Sigmoid colon (tissue), 4 donors: ENCODE results near the gene SAP30.

Experiments used
- EP300 ChIP-seq, 4 donors: sonication (generic); formaldehyde crosslinking; IDR thresholded peaks; one replicate each; pipeline ENCODE4 v1.6.1; 2017; ENCODE audit warnings: antibody characterized with exemption in 4 of 4
- POLR2A ChIP-seq, 2 donors: fragments of 450-650 bp; IDR thresholded peaks; one replicate each; pipeline ENCODE4 v1.6.1; 2016; ENCODE audit warnings: antibody characterized with exemption in 2 of 2, mild to moderate bottlenecking in 2 of 2, moderate library complexity in 2 of 2
- POLR2AphosphoS5 ChIP-seq, 4 donors: sonication (generic); formaldehyde crosslinking; IDR thresholded peaks; one replicate each; pipeline ENCODE4 v1.6.1; 2017; ENCODE audit warnings: antibody characterized with exemption in 4 of 4
- TF ChIP-seq, protein P1 (sequence below), 4 experiments: fragments of 450-650 bp in 3 of 4; fragments of 200-600 bp in 1 of 4; IDR thresholded peaks; one replicate each; pipeline ENCODE4 v1.5.1; 2016 to 2019; ENCODE audit warnings: antibody characterized with exemption in 4 of 4, mild to moderate bottlenecking in 3 of 4, moderate library complexity in 2 of 4

DNA sequence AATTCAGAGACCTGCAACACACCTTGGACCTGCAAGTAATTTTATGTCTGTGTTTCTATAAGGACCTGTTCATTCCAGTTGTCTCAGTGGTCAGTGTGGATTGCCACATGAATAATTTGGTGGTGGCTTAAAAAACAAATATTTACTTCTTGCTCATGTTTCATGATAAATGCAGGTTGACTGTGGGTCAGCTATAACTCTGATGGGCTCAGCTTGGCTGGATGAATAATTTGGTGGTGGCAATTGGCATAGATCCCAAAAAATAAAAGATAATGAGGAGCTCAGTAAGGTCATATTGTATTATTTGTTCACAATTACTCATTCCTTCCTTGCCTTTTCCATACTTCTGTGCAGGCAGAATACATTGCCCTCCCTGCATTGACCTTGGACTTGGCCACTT lies 47.1 kb downstream of the SAP30 start:
- TF ChIP-seq POLR2A (IDR thresholded peaks at IDR 0.05) (no peak), POLR2AphosphoS5 (IDR thresholded peaks at IDR 0.05) (no peak), EP300 (IDR thresholded peaks at IDR 0.05) (no peak)
- TF ChIP-seq, protein P1, sequence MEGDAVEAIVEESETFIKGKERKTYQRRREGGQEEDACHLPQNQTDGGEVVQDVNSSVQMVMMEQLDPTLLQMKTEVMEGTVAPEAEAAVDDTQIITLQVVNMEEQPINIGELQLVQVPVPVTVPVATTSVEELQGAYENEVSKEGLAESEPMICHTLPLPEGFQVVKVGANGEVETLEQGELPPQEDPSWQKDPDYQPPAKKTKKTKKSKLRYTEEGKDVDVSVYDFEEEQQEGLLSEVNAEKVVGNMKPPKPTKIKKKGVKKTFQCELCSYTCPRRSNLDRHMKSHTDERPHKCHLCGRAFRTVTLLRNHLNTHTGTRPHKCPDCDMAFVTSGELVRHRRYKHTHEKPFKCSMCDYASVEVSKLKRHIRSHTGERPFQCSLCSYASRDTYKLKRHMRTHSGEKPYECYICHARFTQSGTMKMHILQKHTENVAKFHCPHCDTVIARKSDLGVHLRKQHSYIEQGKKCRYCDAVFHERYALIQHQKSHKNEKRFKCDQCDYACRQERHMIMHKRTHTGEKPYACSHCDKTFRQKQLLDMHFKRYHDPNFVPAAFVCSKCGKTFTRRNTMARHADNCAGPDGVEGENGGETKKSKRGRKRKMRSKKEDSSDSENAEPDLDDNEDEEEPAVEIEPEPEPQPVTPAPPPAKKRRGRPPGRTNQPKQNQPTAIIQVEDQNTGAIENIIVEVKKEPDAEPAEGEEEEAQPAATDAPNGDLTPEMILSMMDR (IDR thresholded peaks at IDR 0.05) = no peak
